Neural cell (in vitro differentiated cells): ENCODE measurements around the gene STXBP5. TPM values are rescaled to one million over a fixed set of nuclear protein-coding genes. Genes with fewer than 3 reads are reported as not detected.

Source experiments
- H2AFZ ChIP-seq: fragments of 200-600, 300-800 bp; sonication (generic), shearing (Covaris generic); 2 replicates; pipeline ENCODE4 v1.6.0; 2014; ENCODE audit warnings: low read depth, mild to moderate bottlenecking, antibody characterized with exemption, low read length, moderate library complexity
- H3F3A ChIP-seq: fragments of 200-600 bp; shearing (Covaris generic); 2 replicates; pipeline ENCODE4 v1.6.1; 2016; ENCODE audit warnings: mild to moderate bottlenecking, moderate library complexity, mixed read lengths, antibody characterized with exemption, low read length; ENCODE audit not compliant: insufficient read depth, poor library complexity, severe bottlenecking
- H3K27ac ChIP-seq: fragments of 200-600, 300-800 bp; sonication (generic), shearing (Covaris generic); 2 replicates; pipeline ENCODE4 v1.5.1; 2014; ENCODE audit warnings: mild to moderate bottlenecking, low read length, moderate library complexity
- H3K27me3 ChIP-seq: fragments of 300-800, 200-600 bp; sonication (generic), shearing (Covaris generic); 2 replicates; pipeline ENCODE4 v1.6.0; 2014; ENCODE audit warnings: mild to moderate bottlenecking, low read depth, low read length, moderate library complexity; ENCODE audit not compliant: insufficient read depth
- H3K36me3 ChIP-seq: fragments of 300-800, 200-600 bp; sonication (generic), shearing (Covaris generic); 2 replicates; pipeline ENCODE4 v1.5.1; 2014; ENCODE audit warnings: mild to moderate bottlenecking, antibody characterized with exemption, low read length, moderate library complexity; ENCODE audit not compliant: insufficient read depth
- H3K4me2 ChIP-seq: fragments of 300-800, 200-600 bp; sonication (generic), shearing (Covaris generic); 2 replicates; pipeline ENCODE4 v1.6.0; 2014; ENCODE audit warnings: mild to moderate bottlenecking, low read length
- H3K4me3 ChIP-seq: fragments of 300-800, 200-600 bp; sonication (generic), shearing (Covaris generic); 2 replicates; pipeline ENCODE4 v1.5.1; 2014; ENCODE audit warnings: mild to moderate bottlenecking, low read length, moderate library complexity
- H3K79me2 ChIP-seq: fragments of 200-600 bp; shearing (Covaris generic); replicated peaks from 2 replicates; pipeline ENCODE4 v1.6.0; 2014; ENCODE audit warnings: mild to moderate bottlenecking, low read length, moderate library complexity; ENCODE audit not compliant: insufficient read depth
- H3K9ac ChIP-seq: fragments of 300-800, 200-600 bp; sonication (generic), shearing (Covaris generic); 2 replicates; pipeline ENCODE4 v1.6.1; 2016; ENCODE audit warnings: mild to moderate bottlenecking, low read length, mixed read lengths
- H3K9me2 ChIP-seq: fragments of 200-600 bp; shearing (Covaris generic); 2 replicates; pipeline ENCODE4 v1.6.1; 2016; ENCODE audit warnings: mild to moderate bottlenecking, low read length, mixed read lengths; ENCODE audit not compliant: insufficient read depth
- H3K9me3 ChIP-seq: fragments of 200-600, 300-800 bp; sonication (generic), shearing (Covaris generic); 2 replicates; pipeline ENCODE4 v1.6.1; 2016; ENCODE audit warnings: mild to moderate bottlenecking, mixed run types, low read length, moderate library complexity, mixed read lengths
- H4K20me1 ChIP-seq: fragments of 200-600 bp; shearing (Covaris generic); 2 replicates; pipeline ENCODE4 v1.6.1; 2016; ENCODE audit warnings: mild to moderate bottlenecking, mixed run types; ENCODE audit not compliant: insufficient read depth
- EP300 ChIP-seq: fragments of 450-650 bp; conservative IDR thresholded peaks from 2 replicates; pipeline ENCODE4 v1.6.1; 2014; ENCODE audit warnings: antibody characterized with exemption, mild to moderate bottlenecking, moderate library complexity; ENCODE audit not compliant: poor library complexity, severe bottlenecking
- EZH2 ChIP-seq: fragments of 200-600, 300-800 bp; shearing (Covaris generic), sonication (generic); IDR thresholded peaks from 2 replicates; pipeline ENCODE4 v1.6.1; 2014; ENCODE audit warnings: antibody characterized with exemption, low read length, borderline replicate concordance, mild to moderate bottlenecking; ENCODE audit not compliant: insufficient read depth, poor library complexity, severe bottlenecking
- MXI1 ChIP-seq: fragments of 450-650 bp; conservative IDR thresholded peaks from 2 replicates; pipeline ENCODE4 v1.6.1; 2014; ENCODE audit warnings: antibody characterized with exemption, mild to moderate bottlenecking; ENCODE audit not compliant: poor library complexity, severe bottlenecking
- POLR2AphosphoS5 ChIP-seq: IDR thresholded peaks from 2 replicates; pipeline ENCODE4 v1.6.1; 2012
- RAD21 ChIP-seq: fragments of 450-650 bp; conservative IDR thresholded peaks from 2 replicates; pipeline ENCODE4 v1.6.1; 2014; ENCODE audit warnings: antibody characterized with exemption, mild to moderate bottlenecking, moderate library complexity
- SMC3 ChIP-seq: fragments of 450-650 bp; conservative IDR thresholded peaks from 2 replicates; pipeline ENCODE4 v1.6.1; 2014; ENCODE audit warnings: antibody characterized with exemption, mild to moderate bottlenecking, moderate library complexity; ENCODE audit not compliant: poor library complexity
- TAF1 ChIP-seq: IDR thresholded peaks from 2 replicates; pipeline ENCODE4 v1.6.1; 2012; ENCODE audit warnings: low read depth
- polyA plus RNA-seq: library from polyadenylated mRNA; depleted of rRNA; stranded (reverse); fragments of >200 nt; gene quantifications from 2 replicates; pipeline ENCODE4 v1.2.3, GENCODE V29; 2014
- TF ChIP-seq, protein P1 (sequence below): IDR thresholded peaks from 2 replicates; pipeline ENCODE4 v1.6.1; 2012; ENCODE audit warnings: borderline replicate concordance
- TF ChIP-seq, protein P2 (sequence below): fragments of 450-650 bp; IDR thresholded peaks from 2 replicates; pipeline ENCODE4 v1.5.1; 2014; ENCODE audit warnings: antibody characterized with exemption, mild to moderate bottlenecking, moderate library complexity; ENCODE audit not compliant: poor library complexity, severe bottlenecking

The STXBP5 gene
- polyA plus RNA-seq, 1 donor from 2014 or later, result 56.4 TPM

GRCh38 chr6:147401779-147402178, 197.6 kb downstream of the STXBP5 start:
- TF ChIP-seq EP300 (no peak), EZH2 (no peak), SMC3 (no peak), POLR2AphosphoS5 (no peak), MXI1 (no peak)
- TF ChIP-seq, protein P1, sequence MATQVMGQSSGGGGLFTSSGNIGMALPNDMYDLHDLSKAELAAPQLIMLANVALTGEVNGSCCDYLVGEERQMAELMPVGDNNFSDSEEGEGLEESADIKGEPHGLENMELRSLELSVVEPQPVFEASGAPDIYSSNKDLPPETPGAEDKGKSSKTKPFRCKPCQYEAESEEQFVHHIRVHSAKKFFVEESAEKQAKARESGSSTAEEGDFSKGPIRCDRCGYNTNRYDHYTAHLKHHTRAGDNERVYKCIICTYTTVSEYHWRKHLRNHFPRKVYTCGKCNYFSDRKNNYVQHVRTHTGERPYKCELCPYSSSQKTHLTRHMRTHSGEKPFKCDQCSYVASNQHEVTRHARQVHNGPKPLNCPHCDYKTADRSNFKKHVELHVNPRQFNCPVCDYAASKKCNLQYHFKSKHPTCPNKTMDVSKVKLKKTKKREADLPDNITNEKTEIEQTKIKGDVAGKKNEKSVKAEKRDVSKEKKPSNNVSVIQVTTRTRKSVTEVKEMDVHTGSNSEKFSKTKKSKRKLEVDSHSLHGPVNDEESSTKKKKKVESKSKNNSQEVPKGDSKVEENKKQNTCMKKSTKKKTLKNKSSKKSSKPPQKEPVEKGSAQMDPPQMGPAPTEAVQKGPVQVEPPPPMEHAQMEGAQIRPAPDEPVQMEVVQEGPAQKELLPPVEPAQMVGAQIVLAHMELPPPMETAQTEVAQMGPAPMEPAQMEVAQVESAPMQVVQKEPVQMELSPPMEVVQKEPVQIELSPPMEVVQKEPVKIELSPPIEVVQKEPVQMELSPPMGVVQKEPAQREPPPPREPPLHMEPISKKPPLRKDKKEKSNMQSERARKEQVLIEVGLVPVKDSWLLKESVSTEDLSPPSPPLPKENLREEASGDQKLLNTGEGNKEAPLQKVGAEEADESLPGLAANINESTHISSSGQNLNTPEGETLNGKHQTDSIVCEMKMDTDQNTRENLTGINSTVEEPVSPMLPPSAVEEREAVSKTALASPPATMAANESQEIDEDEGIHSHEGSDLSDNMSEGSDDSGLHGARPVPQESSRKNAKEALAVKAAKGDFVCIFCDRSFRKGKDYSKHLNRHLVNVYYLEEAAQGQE, result no peak
- H3K27me3 ChIP-seq, result no peaks in the 10 kb centered on the region
- H3K27ac ChIP-seq, result no peak overlapping the region

GRCh38 chr6:147406783-147407182, 202.6 kb downstream of the STXBP5 start:
- no peak overlapping the region for H3K4me3 ChIP-seq
- H3K4me2 ChIP-seq, result no peak overlapping the region
- no peaks in the 10 kb centered on the region for H3K9me2 ChIP-seq
- H3K27ac ChIP-seq, result no peak overlapping the region
- no peaks in the 10 kb centered on the region for H4K20me1 ChIP-seq
- no peaks in the 10 kb centered on the region for H3F3A ChIP-seq
- no peaks in the 10 kb centered on the region for H3K27me3 ChIP-seq
- TF ChIP-seq MXI1, result no peak
- TF ChIP-seq, protein P1, result no peak
- TF ChIP-seq EP300, result no peak
- TF ChIP-seq POLR2AphosphoS5, result no peak
- TF ChIP-seq RAD21, result no peak
- no peak for TF ChIP-seq EZH2
- TF ChIP-seq TAF1, result no peak
- TF ChIP-seq, protein P2, sequence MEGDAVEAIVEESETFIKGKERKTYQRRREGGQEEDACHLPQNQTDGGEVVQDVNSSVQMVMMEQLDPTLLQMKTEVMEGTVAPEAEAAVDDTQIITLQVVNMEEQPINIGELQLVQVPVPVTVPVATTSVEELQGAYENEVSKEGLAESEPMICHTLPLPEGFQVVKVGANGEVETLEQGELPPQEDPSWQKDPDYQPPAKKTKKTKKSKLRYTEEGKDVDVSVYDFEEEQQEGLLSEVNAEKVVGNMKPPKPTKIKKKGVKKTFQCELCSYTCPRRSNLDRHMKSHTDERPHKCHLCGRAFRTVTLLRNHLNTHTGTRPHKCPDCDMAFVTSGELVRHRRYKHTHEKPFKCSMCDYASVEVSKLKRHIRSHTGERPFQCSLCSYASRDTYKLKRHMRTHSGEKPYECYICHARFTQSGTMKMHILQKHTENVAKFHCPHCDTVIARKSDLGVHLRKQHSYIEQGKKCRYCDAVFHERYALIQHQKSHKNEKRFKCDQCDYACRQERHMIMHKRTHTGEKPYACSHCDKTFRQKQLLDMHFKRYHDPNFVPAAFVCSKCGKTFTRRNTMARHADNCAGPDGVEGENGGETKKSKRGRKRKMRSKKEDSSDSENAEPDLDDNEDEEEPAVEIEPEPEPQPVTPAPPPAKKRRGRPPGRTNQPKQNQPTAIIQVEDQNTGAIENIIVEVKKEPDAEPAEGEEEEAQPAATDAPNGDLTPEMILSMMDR, result no peak
- no peak for TF ChIP-seq SMC3
- no peaks in the 10 kb centered on the region for H3K36me3 ChIP-seq
- no peak overlapping the region for H2AFZ ChIP-seq
- no peaks in the 10 kb centered on the region for H3K79me2 ChIP-seq
- no peaks in the 10 kb centered on the region for H3K9me3 ChIP-seq
- no peak overlapping the region for H3K9ac ChIP-seq

More at GRCh38 chr6:147401779-147402178, 197.6 kb downstream of the STXBP5 start:
- H3K9me2 ChIP-seq, result no peaks in the 10 kb centered on the region
- no peaks in the 10 kb centered on the region for H3K36me3 ChIP-seq
- H3F3A ChIP-seq, result no peaks in the 10 kb centered on the region
- H3K9me3 ChIP-seq, result peaks cover 5% of the 10 kb centered on the region
- H4K20me1 ChIP-seq, result no peaks in the 10 kb centered on the region
- H3K4me3 ChIP-seq, result no peak overlapping the region
- H3K9ac ChIP-seq, result no peak overlapping the region
- no peak overlapping the region for H3K4me2 ChIP-seq
- no peaks in the 10 kb centered on the region for H3K79me2 ChIP-seq
- H2AFZ ChIP-seq, result no peak overlapping the region
